HG02973 (cell line): ENCODE measurements around the gene TULP1.

Source experiments
- ATAC-seq: cut with Tn5 transposase; IDR thresholded peaks from one replicate; pipeline ENCODE4 v1.9.1; 2021; ENCODE audit warnings: moderate library complexity; ENCODE audit not compliant: unreplicated experiment

The TULP1 gene

GRCh38 chr6:35468980-35469750 lies 43.5 kb downstream of the TULP1 start:
- ATAC-seq: no peak

GRCh38 chr6:35468181-35468979 lies 44.3 kb downstream of the TULP1 start, which contains the start of gene RPL10A:
RPL10A (plus strand) TSS chr6:35468401; CDS start chr6:35468435, 34 bp downstream.
- ATAC-seq: peak; percentile 85

DNA sequence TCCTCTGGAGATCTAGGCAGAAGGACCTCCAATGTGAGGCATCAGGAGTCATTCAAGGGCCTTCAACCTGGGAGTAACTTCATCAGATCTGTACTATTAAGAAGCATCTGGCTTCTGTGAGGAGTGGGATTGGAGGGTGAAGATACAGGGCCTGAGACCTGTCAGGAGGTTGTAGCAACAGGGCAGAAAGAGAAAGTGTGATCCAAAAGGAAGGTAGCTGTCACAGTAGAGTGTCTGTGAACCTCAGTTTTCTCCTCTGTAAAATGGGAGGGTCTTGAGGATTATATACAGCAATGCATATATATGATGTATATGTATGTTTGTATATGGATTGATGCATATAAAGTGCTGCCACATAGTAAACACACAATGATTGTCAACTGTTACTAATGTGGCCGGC lies 47.0 kb downstream of the TULP1 start:
- ATAC-seq: no peak

GRCh38 chr6:35463292-35463691 lies 49.4 kb downstream of the TULP1 start:
- no peak for ATAC-seq

DNA sequence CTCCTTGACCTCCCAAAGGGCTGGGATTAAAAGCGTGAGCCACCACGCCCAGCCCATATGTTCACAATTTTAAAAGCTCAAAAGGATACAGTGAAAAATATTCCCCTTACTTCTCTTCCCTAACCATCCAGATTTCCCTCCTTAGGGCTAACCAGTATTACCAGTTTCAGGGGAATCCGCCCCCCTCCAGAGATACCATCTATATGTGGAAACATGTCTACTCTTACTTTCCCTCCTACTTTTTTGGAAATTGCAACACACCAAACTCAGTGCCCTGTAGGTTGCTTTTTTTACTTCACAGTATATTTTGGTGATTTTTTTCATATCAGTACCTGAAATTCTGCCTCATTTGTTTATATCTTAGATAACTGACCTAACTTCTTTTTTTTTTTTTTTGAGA lies 51.4 kb downstream of the TULP1 start:
- no peak for ATAC-seq

- no peak for ATAC-seq
Measured at GRCh38 chr6:35457907-35458306, 54.8 kb downstream of the TULP1 start.

GRCh38 chr6:35454391-35455110 lies 58.1 kb downstream of the TULP1 start:
- no peak for ATAC-seq

- ATAC-seq: no peak
Measured at GRCh38 chr6:35453236-35453635, 59.5 kb downstream of the TULP1 start.

DNA sequence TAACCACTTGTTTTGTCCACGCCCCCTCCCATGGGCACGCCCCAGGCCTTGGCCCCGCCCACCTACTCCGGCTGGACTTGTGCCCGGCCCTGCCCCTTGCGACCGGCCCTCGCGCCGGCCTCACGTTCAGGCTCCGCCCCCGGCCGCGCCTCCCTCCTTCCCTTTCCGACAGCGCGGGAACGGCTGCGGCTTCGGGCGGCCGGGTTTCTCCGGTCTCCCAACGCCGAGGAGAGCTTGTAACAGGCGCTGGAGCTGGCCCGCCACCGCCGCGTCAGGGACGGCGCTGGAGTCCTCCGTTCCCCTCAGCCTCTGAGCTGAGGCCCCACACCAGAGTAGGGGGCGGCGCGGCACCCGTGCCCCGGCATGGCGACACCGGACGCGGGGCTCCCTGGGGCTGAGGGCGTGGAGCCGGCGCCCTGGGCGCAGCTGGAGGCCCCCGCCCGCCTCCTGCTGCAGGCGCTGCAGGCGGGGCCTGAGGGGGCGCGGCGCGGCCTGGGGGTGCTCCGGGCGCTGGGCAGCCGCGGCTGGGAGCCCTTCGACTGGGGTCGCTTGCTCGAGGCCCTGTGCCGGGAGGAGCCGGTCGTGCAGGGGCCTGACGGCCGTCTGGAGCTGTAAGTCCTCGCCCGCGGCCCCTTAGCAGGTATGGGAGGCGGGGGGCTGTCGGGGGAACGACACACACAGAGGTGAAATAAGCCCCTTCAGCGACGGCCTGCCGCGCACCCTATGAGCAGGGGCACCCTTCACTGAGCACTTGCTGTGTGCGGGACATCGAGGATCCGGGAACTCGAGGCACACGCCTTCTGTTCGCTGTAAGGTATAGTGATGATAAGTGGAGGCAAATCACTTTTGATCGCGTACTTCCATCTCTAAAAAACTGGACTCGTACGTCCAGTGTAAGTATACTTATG lies 60.3 kb downstream of the TULP1 start, which contains the start of gene FANCE:
Gene FANCE, plus strand, starts transcription at position 156 of the 908 bp plus-strand sequence. Its CDS starts 208 bp downstream, at position 364.
- ATAC-seq: peak; percentile 79

GRCh38 chr6:35451354-35452182 lies 61.1 kb downstream of the TULP1 start:
- no peak for ATAC-seq

- peak; percentile 37 for ATAC-seq
Measured at GRCh38 chr6:35449287-35449881, 63.3 kb downstream of the TULP1 start.

DNA sequence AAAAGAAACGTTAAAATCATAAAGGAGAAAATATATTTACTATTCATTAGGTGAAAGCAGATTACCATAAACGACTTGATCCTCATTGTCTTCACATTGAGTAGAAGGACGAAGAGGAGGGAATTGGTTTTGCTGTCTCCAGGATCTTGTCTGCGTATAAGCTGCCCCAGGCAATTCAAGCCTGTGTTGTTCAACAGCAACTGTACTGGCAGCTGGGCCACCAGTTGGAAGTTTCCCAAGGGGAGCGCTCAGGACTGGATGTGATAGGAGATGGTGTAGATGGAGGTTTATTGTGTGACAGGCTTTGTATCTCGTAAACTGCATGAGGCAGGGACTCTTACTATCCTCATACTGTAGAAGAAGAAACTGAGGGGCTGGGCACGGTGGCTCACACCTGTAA lies 64.5 kb downstream of the TULP1 start:
- ATAC-seq: no peak
